ENCODE measurements around the gene DPAGT1. TPM values are rescaled to one million over a fixed set of nuclear protein-coding genes. Genes with fewer than 3 reads are reported as not detected.
A peak's percentile ranks its signal among the peaks of the same experiment; 100 is the strongest.

The DPAGT1 gene
- total RNA-seq, 1 experiment from 2014 or later = 4.7 TPM

DNA sequence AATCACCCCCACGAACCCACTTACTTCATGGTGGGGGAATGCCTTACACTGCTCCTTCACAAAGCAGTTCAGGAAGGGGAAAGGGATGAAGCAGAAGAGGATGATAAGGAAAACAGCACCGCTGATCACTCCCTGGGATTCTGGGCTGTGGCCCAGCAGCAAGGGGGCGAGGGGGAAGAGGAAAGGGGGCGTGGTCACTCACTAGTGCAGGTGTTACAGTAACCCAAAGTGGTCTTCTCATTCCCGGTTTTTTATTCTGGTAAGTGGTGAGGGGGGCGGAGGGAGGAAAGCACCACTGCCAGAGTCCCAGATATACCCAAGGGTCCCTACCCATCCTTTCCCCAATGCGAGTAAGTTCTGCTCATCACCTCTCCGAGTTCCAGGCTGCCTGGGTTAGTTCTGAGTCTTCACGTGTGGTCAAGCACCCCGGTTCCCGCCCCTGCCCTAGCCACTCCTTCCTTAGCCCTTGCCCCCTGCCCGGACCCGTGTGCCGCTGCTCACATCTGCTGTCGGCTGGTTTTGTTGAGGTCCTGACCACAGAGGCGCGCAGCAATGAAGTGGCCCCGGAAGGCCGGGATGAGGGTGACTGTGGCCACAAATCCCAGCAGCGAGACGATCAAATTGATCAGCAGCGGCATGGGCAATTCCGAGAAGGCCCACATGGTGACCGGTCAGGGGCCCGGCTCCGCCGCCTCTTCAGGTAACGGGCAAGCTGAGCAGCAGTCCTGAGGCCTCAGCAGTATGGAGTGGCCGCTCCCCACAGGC, 477 bp downstream of the DPAGT1 start:
- DNase-seq (ENCODE audit: low spot score) = no peak
- in situ Hi-C loops (cut with HindIII; ENCODE audit: low sequenced_read_pairs) = loop anchor here (10.0 to 25.0 kb wide), 2 partner anchors 86 to 211 kb away; partner anchors contain the start of genes MCAM, RPS25 and TRAPPC4

GRCh38 chr11:119100246-119100970, 1.2 kb downstream of the DPAGT1 start:
- in situ Hi-C loops (cut with HindIII; ENCODE audit: low sequenced_read_pairs) = loop anchor here (10.0 to 25.0 kb wide), 2 partner anchors 86 to 212 kb away; partner anchors contain the start of genes MCAM, RPS25 and TRAPPC4
- DNase-seq (ENCODE audit: low spot score) = no peak

GRCh38 chr11:119099711-119100110, 1.9 kb downstream of the DPAGT1 start:
- in situ Hi-C loops (cut with HindIII; ENCODE audit: low sequenced_read_pairs) = loop anchor here (10.0 to 25.0 kb wide), 2 partner anchors 85 to 213 kb away; partner anchors contain the start of genes MCAM, RPS25 and TRAPPC4
- no peak for DNase-seq (ENCODE audit: low spot score)

GRCh38 chr11:119095066-119095880, 6.4 kb downstream of the DPAGT1 start:
- in situ Hi-C loops (cut with HindIII; ENCODE audit: low sequenced_read_pairs) = no loop called here
- DNase-seq (ENCODE audit: low spot score) = peak; percentile 100

DNA sequence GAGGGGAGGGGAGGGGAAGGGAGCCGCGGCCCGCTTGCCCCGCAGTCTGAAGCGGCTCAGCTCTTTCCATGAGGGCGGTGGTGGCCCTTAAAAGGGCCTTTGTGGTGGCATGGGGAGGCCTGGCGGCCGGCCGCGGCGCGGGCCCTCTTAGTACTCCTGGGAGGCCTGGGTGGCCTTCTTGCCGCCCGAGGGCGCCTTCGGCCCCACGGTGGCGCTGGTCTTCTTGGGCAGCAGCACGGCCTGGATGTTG, 6.9 kb downstream of the DPAGT1 start:
- in situ Hi-C loops (cut with HindIII; ENCODE audit: low sequenced_read_pairs) = no loop called here
- DNase-seq (ENCODE audit: low spot score) = peak; percentile 85

- DNase-seq (ENCODE audit: low spot score) = no peak
- in situ Hi-C loops (cut with HindIII; ENCODE audit: low sequenced_read_pairs) = no loop called here
Measured at GRCh38 chr11:119093942-119094815, 7.5 kb downstream of the DPAGT1 start.

DNA sequence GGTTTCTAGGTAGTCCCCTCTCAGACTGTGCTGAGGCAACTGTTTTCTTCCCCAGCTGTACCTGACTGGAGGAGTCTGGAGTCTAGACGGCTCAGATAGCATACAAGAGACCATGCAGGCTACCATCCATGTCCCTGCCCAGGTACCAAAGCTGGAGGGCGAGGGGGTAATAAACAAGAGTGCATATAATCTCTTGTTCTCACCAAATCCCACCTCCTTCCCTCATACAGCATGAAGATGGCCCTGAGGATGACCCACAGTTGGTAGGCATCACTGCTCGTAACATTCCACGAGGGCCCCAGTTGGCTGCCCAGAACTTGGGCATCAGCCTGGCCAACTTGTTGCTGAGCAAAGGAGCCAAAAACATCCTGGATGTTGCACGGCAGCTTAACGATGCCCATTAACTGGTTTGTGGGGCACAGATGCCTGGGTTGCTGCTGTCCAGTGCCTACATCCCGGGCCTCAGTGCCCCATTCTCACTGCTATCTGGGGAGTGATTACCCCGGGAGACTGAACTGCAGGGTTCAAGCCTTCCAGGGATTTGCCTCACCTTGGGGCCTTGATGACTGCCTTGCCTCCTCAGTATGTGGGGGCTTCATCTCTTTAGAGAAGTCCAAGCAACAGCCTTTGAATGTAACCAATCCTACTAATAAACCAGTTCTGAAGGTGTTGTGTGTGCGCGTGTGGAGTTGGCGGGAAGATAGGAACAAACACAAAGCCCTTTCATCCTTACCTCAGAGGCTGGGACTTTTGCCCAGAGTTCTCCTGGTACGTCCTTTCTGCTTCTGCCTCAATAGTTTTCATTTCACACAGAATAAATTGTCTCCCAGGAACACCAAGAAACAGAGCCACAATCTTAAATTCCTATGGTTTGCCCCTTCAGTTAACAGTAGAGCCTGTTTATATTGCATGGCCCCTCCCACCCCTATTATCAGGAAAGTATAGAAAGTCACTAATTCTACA, 8.5 kb downstream of the DPAGT1 start:
- DNase-seq (ENCODE audit: low spot score) = no peak
- in situ Hi-C loops (cut with HindIII; ENCODE audit: low sequenced_read_pairs) = no loop called here

GRCh38 chr11:119091966-119092879, 9.4 kb downstream of the DPAGT1 start:
- DNase-seq (ENCODE audit: low spot score) = no peak
- in situ Hi-C loops (cut with HindIII; ENCODE audit: low sequenced_read_pairs) = no loop called here

GRCh38 chr11:119091178-119091577, 10.5 kb downstream of the DPAGT1 start:
- DNase-seq (ENCODE audit: low spot score) = no peak
- in situ Hi-C loops (cut with HindIII; ENCODE audit: low sequenced_read_pairs) = no loop called here

GRCh38 chr11:119089319-119089718, 12.3 kb downstream of the DPAGT1 start:
- in situ Hi-C loops (cut with HindIII; ENCODE audit: low sequenced_read_pairs) = no loop called here
- no peak for DNase-seq (ENCODE audit: low spot score)

DNA sequence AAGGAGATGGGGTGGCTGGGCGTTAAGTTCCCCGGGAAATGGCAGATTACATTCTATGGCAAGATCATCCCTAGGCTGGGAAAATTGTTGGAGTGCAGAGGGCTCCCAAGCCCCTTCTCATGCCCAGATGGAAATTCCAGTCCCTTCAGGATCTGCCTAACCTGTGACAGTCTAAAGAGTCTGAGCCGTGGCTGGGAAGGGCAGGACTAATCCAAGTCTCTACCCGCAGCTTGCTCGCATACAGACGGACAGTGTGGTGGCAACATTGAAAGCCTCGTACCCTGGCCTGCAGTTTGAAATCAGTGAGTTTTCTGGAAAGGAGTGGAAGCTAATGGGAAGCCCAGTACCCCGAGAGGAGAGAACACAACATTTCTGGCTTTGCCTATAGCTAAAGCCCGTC, 13.2 kb downstream of the DPAGT1 start:
- in situ Hi-C loops (cut with HindIII; ENCODE audit: low sequenced_read_pairs) = no loop called here
- DNase-seq (ENCODE audit: low spot score) = no peak

DNA sequence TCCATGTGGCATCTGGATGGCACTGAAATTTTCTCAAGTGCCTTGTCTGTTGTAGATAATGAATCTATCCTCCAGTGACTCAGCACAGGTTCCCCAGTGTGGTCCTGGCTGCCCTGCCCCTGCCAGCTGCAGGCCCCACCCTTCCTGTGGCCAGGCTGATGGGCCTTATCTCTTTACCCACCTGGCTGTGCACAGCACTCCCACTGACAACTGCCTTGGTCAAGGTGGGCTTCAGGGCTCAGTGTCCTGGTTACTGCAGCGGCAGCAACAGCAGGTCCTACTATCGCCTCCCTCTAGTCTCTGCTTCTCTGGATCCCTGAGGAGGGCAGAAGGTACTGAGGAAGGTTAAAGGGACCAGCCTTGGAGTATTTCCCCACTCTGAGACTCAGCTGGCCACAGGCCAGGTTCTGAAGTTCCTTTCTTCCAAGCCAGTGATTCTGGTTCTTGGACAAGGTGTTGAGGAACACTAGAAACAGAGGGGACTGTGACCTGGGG, 13.9 kb downstream of the DPAGT1 start:
- in situ Hi-C loops (cut with HindIII; ENCODE audit: low sequenced_read_pairs) = no loop called here
- no peak for DNase-seq (ENCODE audit: low spot score)

GRCh38 chr11:119087123-119087522, 14.5 kb downstream of the DPAGT1 start:
- DNase-seq (ENCODE audit: low spot score) = no peak
- in situ Hi-C loops (cut with HindIII; ENCODE audit: low sequenced_read_pairs) = no loop called here

GRCh38 chr11:119085437-119085847, 16.2 kb downstream of the DPAGT1 start:
- DNase-seq (ENCODE audit: low spot score) = no peak
- in situ Hi-C loops (cut with HindIII; ENCODE audit: low sequenced_read_pairs) = no loop called here

GRCh38 chr11:119084663-119085436, 16.8 kb downstream of the DPAGT1 start, which contains the start of gene HMBS:
HMBS (plus strand) TSS chr11:119084881; CDS start chr11:119085034, 153 bp downstream.
- in situ Hi-C loops (cut with HindIII; ENCODE audit: low sequenced_read_pairs) = no loop called here
- DNase-seq (ENCODE audit: low spot score) = peak; percentile 96

All from G401 (cell line).